KMS-11 (cell line): ENCODE results near the gene COIL.

Source experiments
- H2AFZ ChIP-seq: fragments of 200-600 bp; sonication (generic); 2 replicates; pipeline ENCODE4 v1.6.1; 2016; ENCODE audit warnings: antibody characterized with exemption, mixed run types, low read depth
- H3K27ac ChIP-seq: fragments of 200-600 bp; sonication (generic); 2 replicates; pipeline ENCODE4 v1.6.1; 2016; ENCODE audit warnings: mild to moderate bottlenecking, mixed run types
- H3K27me3 ChIP-seq: fragments of 200-600 bp; sonication (generic); 2 replicates; pipeline ENCODE4 v1.6.1; 2017; ENCODE audit warnings: mild to moderate bottlenecking, low read depth, mixed run types, moderate library complexity; ENCODE audit not compliant: insufficient read depth
- H3K36me3 ChIP-seq: fragments of 200-600 bp; sonication (generic); 2 replicates; pipeline ENCODE4 v1.6.1; 2017; ENCODE audit warnings: mild to moderate bottlenecking, mixed run types; ENCODE audit not compliant: insufficient read depth
- H3K4me1 ChIP-seq: fragments of 200-600 bp; sonication (generic); 2 replicates; pipeline ENCODE4 v1.6.1; 2016; ENCODE audit warnings: mild to moderate bottlenecking, low read depth, mixed run types; ENCODE audit not compliant: poor library complexity, severe bottlenecking
- H3K4me2 ChIP-seq: fragments of 200-600 bp; sonication (generic); 2 replicates; pipeline ENCODE4 v1.7.0; 2016; ENCODE audit warnings: mild to moderate bottlenecking, mixed run types
- H3K4me3 ChIP-seq: fragments of 200-600 bp; sonication (generic); IDR thresholded peaks from 2 replicates; pipeline ENCODE4 v1.6.1; 2017; ENCODE audit warnings: low read depth, low read length, mixed read lengths; ENCODE audit not compliant: insufficient read depth
- H3K79me2 ChIP-seq: fragments of 200-600 bp; sonication (generic); 2 replicates; pipeline ENCODE4 v1.6.1; 2016; ENCODE audit warnings: low read depth, mixed run types; ENCODE audit not compliant: insufficient read depth
- H3K9ac ChIP-seq: fragments of 200-600 bp; sonication (generic); 2 replicates; pipeline ENCODE4 v1.6.1; 2016; ENCODE audit warnings: mild to moderate bottlenecking, mixed run types
- H4K20me1 ChIP-seq: fragments of 200-600 bp; sonication (generic); 2 replicates; pipeline ENCODE4 v1.6.1; 2016; ENCODE audit warnings: mild to moderate bottlenecking, mixed run types; ENCODE audit not compliant: insufficient read depth
- TF ChIP-seq, protein P1 (sequence below): fragments of 200-600 bp; sonication (generic); conservative IDR thresholded peaks from 2 replicates; pipeline ENCODE4 v1.6.1; 2017; ENCODE audit warnings: low read depth, mild to moderate bottlenecking, antibody characterized with exemption, low read length, moderate library complexity, mixed read lengths

Gene COIL

GRCh38 chr17:56913353-56913866, 47.4 kb downstream of the COIL start:
- Histone ChIP-seq H3K79me2 (peaks cover 59% of the 10 kb centered on the region), H3K4me2 (peak overlapping the region; percentile 75), H4K20me1 (no peaks in the 10 kb centered on the region; the same call in 1 of the 2 replicates), H3K36me3 (no peaks in the 10 kb centered on the region; the same call in 1 of the 2 replicates), H2AFZ (peak overlapping the region; percentile 87), H3K27ac (peak overlapping the region; percentile 66), H3K9ac (peak overlapping the region; percentile 82), H3K27me3 (no peaks in the 10 kb centered on the region), H3K4me1 (peaks cover 36% of the 10 kb centered on the region), H3K4me3 (no peak overlapping the region)
- TF ChIP-seq, protein P1, sequence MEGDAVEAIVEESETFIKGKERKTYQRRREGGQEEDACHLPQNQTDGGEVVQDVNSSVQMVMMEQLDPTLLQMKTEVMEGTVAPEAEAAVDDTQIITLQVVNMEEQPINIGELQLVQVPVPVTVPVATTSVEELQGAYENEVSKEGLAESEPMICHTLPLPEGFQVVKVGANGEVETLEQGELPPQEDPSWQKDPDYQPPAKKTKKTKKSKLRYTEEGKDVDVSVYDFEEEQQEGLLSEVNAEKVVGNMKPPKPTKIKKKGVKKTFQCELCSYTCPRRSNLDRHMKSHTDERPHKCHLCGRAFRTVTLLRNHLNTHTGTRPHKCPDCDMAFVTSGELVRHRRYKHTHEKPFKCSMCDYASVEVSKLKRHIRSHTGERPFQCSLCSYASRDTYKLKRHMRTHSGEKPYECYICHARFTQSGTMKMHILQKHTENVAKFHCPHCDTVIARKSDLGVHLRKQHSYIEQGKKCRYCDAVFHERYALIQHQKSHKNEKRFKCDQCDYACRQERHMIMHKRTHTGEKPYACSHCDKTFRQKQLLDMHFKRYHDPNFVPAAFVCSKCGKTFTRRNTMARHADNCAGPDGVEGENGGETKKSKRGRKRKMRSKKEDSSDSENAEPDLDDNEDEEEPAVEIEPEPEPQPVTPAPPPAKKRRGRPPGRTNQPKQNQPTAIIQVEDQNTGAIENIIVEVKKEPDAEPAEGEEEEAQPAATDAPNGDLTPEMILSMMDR = no peak

DNA sequence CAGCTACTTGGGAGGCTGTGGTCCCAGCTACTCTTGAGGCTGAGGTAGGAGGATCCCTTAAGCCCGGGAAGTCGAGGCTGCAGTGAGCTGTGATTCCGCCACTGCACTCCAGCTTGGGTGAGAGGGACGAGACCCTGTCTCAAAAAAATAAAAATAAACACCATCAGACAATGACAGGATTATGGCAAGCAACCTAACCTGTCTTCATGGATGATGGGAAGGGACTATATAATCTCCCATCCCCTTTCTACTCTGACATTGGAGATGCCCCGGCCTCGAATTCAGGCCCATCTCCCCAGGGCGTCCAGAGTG, 47.9 kb downstream of the COIL start:
- H3K79me2 ChIP-seq = peaks cover 59% of the 10 kb centered on the region
- peak overlapping the region; percentile 66; the same call in 1 of the 2 replicates for H3K27ac ChIP-seq
- H3K4me3 ChIP-seq = no peak overlapping the region
- no peaks in the 10 kb centered on the region; the same call in 1 of the 2 replicates for H3K36me3 ChIP-seq
- TF ChIP-seq, protein P1 = no peak
- peak overlapping the region; percentile 87; the same call in 1 of the 2 replicates for H2AFZ ChIP-seq
- H3K4me2 ChIP-seq = peak overlapping the region; percentile 75
- H3K27me3 ChIP-seq = no peaks in the 10 kb centered on the region
- no peaks in the 10 kb centered on the region; the same call in 1 of the 2 replicates for H4K20me1 ChIP-seq
- peak overlapping the region; percentile 82 for H3K9ac ChIP-seq
- H3K4me1 ChIP-seq = peaks cover 36% of the 10 kb centered on the region

DNA sequence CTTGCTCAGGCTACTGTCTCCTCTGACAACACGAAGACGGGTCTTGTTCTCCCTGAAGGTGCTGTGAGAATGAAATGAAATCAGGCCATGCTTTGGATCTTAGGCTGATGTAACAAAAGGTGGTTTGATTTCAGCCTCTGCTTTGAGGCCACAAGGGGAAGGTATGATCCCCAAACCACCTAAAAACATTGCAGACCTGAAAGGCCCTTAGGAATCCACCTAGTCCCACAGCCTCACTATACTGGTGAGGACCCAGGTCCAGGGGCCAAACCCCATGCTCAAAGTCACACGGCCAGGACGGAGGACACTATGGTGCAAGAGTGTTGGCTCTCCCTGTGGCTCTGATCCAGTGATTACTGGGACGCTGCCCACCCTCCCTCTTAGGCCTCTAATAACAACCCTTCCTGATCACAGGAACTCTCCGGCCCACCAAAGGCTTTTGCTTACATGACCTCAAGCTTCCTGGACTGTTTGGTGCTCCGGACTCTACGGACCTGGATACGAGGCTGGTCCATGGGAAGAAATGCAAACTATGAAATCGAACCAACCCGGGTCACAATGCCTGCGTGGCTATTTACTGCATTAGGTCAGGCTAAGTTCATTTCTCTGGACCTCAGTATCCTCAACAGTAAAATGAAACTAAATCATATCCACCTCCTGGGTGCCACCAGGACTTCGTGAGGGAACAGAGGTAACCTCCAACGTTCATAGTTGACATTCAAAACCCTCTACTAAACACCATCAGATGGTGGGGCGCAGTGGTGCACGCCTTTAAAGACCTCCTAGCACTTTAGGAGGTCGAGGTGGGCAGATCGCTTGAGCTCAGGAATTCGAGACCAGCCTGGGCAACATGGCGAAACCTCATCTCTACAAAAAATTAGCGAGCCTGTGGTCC, 48.5 kb downstream of the COIL start:
- Histone ChIP-seq H2AFZ (peak overlapping the region; percentile 87; the same call in 1 of the 2 replicates), H3K36me3 (peaks cover 3% of the 10 kb centered on the region; the same call in 1 of the 2 replicates), H3K4me1 (peaks cover 36% of the 10 kb centered on the region), H3K27me3 (no peaks in the 10 kb centered on the region), H3K79me2 (peaks cover 59% of the 10 kb centered on the region), H3K9ac (peak overlapping the region; percentile 82; the same call in 1 of the 2 replicates), H3K4me3 (no peak overlapping the region), H3K4me2 (peak overlapping the region; percentile 75), H4K20me1 (no peaks in the 10 kb centered on the region; the same call in 1 of the 2 replicates), H3K27ac (peak overlapping the region; percentile 66)
- TF ChIP-seq, protein P1 = no peak

DNA sequence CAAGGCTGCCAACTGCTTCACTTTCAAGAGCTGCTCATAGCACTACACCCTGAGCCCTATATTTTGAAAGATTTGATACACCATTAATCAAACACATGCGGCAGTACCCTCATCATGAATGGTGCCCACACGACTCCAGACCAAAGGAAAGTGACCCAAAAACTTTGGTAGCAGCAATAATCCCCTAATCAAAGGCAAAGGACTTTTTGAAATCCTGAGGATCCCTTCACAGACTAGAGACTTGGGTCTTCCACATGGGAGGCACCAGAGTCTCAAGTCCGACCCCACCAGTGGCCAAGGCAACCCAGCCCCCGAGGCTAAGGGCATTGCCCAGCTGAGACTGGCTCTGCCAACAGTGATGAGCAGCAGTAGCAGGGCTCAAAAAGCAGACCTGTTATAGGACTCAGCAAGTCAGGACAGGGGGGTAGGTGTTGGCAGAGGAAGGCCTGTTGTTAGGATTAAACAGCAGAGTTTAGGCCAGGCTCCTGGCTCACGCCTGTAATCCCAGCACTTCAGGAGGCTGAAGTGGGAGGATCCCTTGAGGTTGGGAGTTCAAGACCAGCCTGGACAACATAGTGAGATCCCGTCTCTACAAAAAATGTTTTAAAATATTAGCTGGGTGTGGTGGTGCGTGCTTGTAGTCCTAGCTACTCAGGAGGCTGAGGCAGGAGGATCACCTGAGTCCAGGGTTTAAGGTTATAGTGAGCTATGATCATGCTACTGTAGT, 50.2 kb downstream of the COIL start:
- Histone ChIP-seq H3K9ac (no peak overlapping the region), H3K36me3 (peaks cover 9% of the 10 kb centered on the region; the same call in 1 of the 2 replicates), H3K27me3 (no peaks in the 10 kb centered on the region), H3K4me2 (peak overlapping the region; percentile 23; the same call in 1 of the 2 replicates), H3K4me1 (peaks cover 36% of the 10 kb centered on the region), H2AFZ (no peak overlapping the region), H3K4me3 (no peak overlapping the region), H4K20me1 (no peaks in the 10 kb centered on the region; the same call in 1 of the 2 replicates), H3K27ac (no peak overlapping the region), H3K79me2 (peaks cover 69% of the 10 kb centered on the region)
- TF ChIP-seq, protein P1 = no peak
